BLaER1 (cell line): Measurements from ENCODE around the gene THUMPD3.

Experiments used
- H3K27ac ChIP-seq: shearing (Covaris generic); formaldehyde crosslinking; 2 replicates; pipeline ENCODE4 v1.8.1; 2022
- H3K27me3 ChIP-seq: shearing (Covaris generic); formaldehyde crosslinking; 2 replicates; pipeline ENCODE4 v1.8.1; 2022
- H3K36me3 ChIP-seq: shearing (Covaris generic); formaldehyde crosslinking; 2 replicates; pipeline ENCODE4 v1.8.1; 2022
- H3K4me1 ChIP-seq: shearing (Covaris generic); formaldehyde crosslinking; 2 replicates; pipeline ENCODE4 v1.8.1; 2022
- H3K4me2 ChIP-seq: shearing (Covaris generic); formaldehyde crosslinking; 2 replicates; pipeline ENCODE4 v1.8.1; 2022
- H3K4me3 ChIP-seq: shearing (Covaris generic); formaldehyde crosslinking; 2 replicates; pipeline ENCODE4 v1.8.1; 2022
- H3K9ac ChIP-seq: shearing (Covaris generic); formaldehyde crosslinking; 2 replicates; pipeline ENCODE4 v1.8.1; 2022
- H3K9me3 ChIP-seq: shearing (Covaris generic); formaldehyde crosslinking; 2 replicates; pipeline ENCODE4 v1.8.1; 2022
- H4K20me1 ChIP-seq: shearing (Covaris generic); formaldehyde crosslinking; 2 replicates; pipeline ENCODE4 v1.8.1; 2022
- Cebpa-rat ChIP-seq: shearing (Covaris generic); IDR thresholded peaks from 2 replicates; pipeline ENCODE4 v1.8.1; 2022

The THUMPD3 gene

GRCh38 chr3:9435316-9435715 lies 72.5 kb downstream of the THUMPD3 start:
- no peak overlapping the region for H3K9ac ChIP-seq
- H3K4me3 ChIP-seq, result no peak overlapping the region
- H3K36me3 ChIP-seq, result peaks cover 100% of the 10 kb centered on the region
- no peaks in the 10 kb centered on the region for H3K9me3 ChIP-seq
- peaks cover 93% of the 10 kb centered on the region for H4K20me1 ChIP-seq
- TF ChIP-seq Cebpa-rat, result no peak
- no peak overlapping the region for H3K4me2 ChIP-seq
- no peak overlapping the region for H3K27ac ChIP-seq
- H3K27me3 ChIP-seq, result no peaks in the 10 kb centered on the region
- H3K4me1 ChIP-seq, result no peaks in the 10 kb centered on the region
